Body of pancreas (tissue), 4 donors: ENCODE data around the gene TENM4.
"Not testable (repeated sequence)": the region's sequence is repeated elsewhere in the genome, so short reads cannot be mapped to it uniquely, and the experiment has no call there.

ENCODE experiments used
- POLR2A ChIP-seq, 3 donors: fragments of 450-650 bp; IDR thresholded peaks; one replicate each; pipeline ENCODE4 v1.6.1; 2016; ENCODE audit warnings: antibody characterized with exemption in 3 of 3, mild to moderate bottlenecking in 2 of 3
- TF ChIP-seq, protein P1 (sequence below), 7 experiments: fragments of 450-650 bp in 4 of 7; fragments of 200-600 bp in 3 of 7; sonication (generic) in 3 of 7; IDR thresholded peaks; one replicate each; pipeline ENCODE4 v1.5.1; 2016 to 2019; ENCODE audit warnings: antibody characterized with exemption in 7 of 7

GRCh38 chr11:79222163-79222562 is 218.7 kb downstream of the TENM4 start:
- TF ChIP-seq, protein P1, sequence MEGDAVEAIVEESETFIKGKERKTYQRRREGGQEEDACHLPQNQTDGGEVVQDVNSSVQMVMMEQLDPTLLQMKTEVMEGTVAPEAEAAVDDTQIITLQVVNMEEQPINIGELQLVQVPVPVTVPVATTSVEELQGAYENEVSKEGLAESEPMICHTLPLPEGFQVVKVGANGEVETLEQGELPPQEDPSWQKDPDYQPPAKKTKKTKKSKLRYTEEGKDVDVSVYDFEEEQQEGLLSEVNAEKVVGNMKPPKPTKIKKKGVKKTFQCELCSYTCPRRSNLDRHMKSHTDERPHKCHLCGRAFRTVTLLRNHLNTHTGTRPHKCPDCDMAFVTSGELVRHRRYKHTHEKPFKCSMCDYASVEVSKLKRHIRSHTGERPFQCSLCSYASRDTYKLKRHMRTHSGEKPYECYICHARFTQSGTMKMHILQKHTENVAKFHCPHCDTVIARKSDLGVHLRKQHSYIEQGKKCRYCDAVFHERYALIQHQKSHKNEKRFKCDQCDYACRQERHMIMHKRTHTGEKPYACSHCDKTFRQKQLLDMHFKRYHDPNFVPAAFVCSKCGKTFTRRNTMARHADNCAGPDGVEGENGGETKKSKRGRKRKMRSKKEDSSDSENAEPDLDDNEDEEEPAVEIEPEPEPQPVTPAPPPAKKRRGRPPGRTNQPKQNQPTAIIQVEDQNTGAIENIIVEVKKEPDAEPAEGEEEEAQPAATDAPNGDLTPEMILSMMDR (IDR thresholded peaks at IDR 0.05) = not testable (repeated sequence)
- TF ChIP-seq POLR2A (IDR thresholded peaks at IDR 0.05) = not testable (repeated sequence)
